ENCODE data around the gene ALK.

Gene ALK

GRCh38 chr2:29871541-29871940 is 49.8 kb downstream of the ALK start:
- no peak for TF ChIP-seq CTCF (IDR thresholded peaks at IDR 0.05; ENCODE audit: extremely low read depth, missing control alignments)
- no peak for DNase-seq (ENCODE audit: low spot score)

- no peak for DNase-seq (ENCODE audit: low spot score)
- no peak for TF ChIP-seq CTCF (IDR thresholded peaks at IDR 0.05; ENCODE audit: extremely low read depth, missing control alignments)
Measured at GRCh38 chr2:29865512-29865911, 55.9 kb downstream of the ALK start.

DNA sequence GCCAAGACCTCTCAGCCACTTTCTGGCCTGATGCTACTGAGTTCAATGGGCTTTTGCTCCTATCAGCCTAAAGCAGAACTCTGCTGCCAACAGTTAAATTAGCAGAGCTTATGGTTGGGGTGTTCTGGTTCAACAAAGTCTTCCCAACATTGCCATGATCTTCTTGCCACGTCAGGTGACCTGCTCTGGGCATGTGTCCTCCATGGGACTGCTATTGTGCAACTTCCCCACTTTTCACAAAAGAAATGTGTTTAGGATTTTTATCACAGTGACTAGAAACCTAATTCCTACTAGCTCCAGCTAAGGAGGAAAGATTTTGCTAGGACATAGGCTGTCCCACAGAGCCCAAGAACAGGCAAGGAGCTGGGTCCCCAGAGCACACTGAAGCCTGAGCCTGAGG is 56.4 kb downstream of the ALK start:
- no peak for DNase-seq (ENCODE audit: low spot score)
- TF ChIP-seq CTCF (IDR thresholded peaks at IDR 0.05; ENCODE audit: extremely low read depth, missing control alignments), result no peak

- no peak for TF ChIP-seq CTCF (IDR thresholded peaks at IDR 0.05; ENCODE audit: extremely low read depth, missing control alignments)
- DNase-seq (ENCODE audit: low spot score), result no peak
Measured at GRCh38 chr2:29855924-29856639, 65.3 kb downstream of the ALK start.

DNA sequence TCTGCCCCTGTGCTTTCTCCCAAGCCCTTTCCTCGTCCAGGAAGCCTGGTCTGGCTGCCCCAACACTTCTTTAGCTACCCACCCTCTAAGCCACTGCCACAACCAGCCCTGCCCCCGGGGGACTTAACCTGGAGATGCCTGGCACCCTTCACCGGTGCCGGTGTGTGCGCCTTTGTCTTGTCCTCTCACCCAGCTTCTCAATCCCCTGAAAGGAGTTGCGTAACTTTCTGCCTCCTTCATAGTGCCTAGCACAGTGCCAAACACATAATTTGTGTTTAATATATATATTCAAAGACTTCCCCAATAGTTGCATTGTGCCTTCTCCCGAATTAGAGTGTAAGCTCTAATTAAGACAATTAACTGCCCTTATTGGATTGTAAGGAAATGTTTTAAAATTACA is 70.6 kb downstream of the ALK start:
- TF ChIP-seq CTCF (IDR thresholded peaks at IDR 0.05; ENCODE audit: extremely low read depth, missing control alignments), result no peak
- DNase-seq (ENCODE audit: low spot score), result no peak

DNA sequence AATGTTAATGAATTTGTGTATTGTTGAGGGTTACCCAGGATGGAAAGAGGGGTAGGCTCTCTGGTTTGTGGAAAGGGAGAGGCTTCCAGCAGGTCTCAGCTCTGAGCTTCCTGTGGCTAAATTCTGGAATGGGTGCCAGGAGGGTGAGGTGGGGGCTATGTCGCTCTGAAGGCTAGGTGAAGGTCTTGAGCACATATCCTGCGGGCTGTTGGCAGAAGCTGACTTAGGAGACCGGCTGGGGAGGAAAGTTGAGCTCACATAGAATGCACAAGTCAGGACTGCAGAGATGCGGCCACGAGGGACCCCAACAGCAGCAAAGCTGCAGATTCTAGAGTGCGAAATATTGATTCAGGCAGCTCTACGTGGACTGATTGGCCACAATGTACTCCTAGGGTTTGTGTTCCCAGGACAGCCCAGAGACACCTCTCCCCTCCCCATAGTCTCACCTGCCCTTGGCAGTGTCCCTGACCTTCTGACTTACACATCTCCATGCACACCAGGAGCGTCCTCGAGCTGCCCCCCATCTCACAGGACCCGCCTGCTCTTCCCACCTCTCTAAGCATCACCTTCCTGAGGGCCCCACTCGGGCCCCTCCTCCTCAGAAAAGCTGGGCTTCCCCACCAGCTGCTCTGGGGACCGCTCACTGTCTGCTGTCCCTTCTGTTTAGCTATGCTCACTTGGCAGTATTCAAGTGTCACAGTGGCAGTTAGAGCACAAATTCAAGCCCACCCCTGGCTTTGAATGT is 72.6 kb downstream of the ALK start:
- no peak for DNase-seq (ENCODE audit: low spot score)
- no peak for TF ChIP-seq CTCF (IDR thresholded peaks at IDR 0.05; ENCODE audit: extremely low read depth, missing control alignments)

DNA sequence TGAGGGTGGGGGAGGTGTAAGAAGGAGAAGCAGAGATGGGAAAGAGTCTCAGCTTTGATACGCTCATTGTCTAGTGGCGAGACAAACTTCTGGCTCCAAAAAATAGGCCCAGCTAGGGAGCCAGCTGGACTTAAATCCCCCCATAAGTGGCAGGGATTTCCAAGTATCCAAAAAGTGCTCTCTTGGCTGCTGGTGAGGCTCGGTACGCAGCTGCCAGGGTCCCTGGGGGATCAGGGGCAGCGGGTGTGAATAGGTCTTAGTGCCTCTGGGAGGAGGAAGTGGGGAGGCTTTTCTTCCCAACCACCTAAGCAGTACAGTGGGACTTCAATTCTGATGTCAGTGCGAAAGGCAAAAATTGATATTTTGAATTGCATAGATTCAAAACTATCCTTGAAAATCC is 73.5 kb downstream of the ALK start:
- no peak for TF ChIP-seq CTCF (IDR thresholded peaks at IDR 0.05; ENCODE audit: extremely low read depth, missing control alignments)
- DNase-seq (ENCODE audit: low spot score), result no peak

All from GM20000 (cell line).